Fibroblast of skin of left biceps (primary cell): ENCODE results near the gene IYD.

Experiments
- DNase-seq, 2 experiments: peaks; one replicate each; pipeline ENCODE4 v3.0.0-alpha.2; 2013; ENCODE audit warnings: low read depth in 2 of 2

IYD gene

GRCh38 chr6:150394899-150395295 lies 26.1 kb downstream of the IYD start:
- DNase-seq: no peak

GRCh38 chr6:150395388-150396009 lies 26.7 kb downstream of the IYD start:
- DNase-seq: peak in 1 of 2 experiments; percentile 22

GRCh38 chr6:150403458-150404246 lies 34.8 kb downstream of the IYD start:
- DNase-seq: peak; percentile 93 to 96

DNA sequence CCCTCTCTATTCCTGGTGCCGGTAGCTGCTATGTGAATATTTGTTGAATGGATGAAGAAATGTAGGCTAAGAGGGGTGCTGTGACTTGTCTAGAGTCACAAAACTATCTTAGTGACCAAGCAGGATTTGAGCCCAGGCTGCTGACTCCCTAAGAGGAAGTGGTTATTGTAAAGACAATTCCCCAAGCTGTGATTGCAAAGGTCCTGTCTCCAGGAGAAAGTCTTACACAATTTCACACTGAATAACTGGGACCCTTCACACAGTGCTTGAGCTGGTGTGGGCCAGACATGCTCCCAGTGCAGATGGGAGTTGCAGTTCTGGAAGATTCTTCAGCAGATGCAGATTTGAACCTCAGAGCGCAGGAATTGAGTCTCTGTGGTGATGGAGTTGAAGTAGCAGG lies 38.1 kb downstream of the IYD start:
- DNase-seq: no peak

DNA sequence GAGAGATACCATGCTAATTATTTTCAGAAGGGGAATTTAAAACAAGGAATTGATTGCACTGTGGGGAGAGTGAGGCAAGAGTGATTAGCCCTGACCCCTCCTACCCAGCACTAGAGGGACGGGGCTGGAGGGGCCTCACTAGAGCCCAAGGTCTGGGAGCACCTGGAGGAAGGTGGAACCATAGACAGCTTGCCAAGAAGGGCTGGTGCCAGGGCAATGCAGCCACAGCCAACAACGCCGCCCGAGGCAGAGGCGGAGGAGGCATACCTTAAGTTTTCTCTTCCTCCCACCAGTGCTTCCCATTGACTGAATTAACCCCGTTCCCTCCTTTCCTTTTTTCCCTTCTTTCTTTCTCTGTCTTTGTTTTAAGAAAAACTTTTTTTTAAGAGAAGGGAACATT lies 40.0 kb downstream of the IYD start:
- no peak for DNase-seq

DNA sequence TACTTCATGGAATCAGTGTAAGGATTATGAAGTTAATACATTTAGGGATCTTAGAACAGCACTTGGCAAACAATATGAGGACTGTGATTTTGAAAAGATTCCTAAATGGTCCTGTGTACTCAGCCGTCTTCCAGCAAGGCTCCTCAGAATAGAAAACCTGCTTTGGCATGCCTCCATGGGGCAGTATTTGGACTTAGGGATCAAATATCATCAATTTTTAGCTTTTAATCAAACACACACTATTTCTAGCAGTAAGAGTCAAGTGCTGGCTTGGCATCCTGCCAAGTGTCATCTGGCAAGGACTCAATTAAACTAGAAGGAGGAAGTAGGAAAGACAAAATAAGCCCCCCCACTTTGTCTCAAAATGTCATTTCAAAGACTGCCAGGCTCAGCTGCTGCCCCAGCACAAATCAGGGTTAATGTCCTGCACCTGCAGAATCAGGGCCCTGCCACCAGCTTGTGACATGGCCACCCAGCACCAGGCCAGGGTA lies 40.8 kb downstream of the IYD start:
- no peak for DNase-seq

DNA sequence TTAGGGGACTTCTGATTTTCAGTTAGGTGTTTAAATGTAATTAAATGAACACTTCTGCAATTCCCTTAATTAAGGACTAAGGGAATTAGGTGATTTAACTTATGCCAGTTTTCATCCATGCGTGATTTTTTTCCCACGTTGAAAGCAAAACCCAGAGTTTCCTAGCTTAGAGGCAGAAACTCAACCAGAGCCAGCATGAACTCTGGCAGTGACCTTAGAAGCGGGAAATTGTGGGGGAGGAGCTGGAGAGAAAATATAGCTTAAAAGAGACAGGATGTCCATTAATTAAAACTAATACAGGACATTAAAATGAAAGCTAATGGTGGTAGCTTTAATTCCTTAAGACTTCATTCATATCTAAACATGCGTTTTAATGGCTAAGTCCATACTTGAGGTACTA lies 41.6 kb downstream of the IYD start:
- no peak for DNase-seq

DNA sequence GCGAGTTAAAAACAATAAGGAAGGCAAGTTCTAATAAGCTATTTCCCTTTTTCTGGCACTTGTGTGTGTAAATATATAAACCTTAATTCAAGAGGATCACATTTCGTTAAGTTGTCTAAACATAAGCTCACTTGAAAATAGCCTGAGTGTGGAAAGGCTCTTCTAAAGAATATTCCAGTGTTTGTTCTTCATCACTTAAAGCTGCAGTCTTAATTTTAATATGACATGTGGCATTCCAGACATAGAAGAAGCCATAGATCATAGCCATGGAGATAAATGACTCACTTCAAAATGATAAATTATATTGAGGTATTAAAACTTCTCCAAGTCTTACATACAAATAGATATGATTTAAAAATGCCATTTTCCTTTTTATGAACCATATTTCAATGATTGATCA lies 42.1 kb downstream of the IYD start:
- DNase-seq: no peak

- no peak for DNase-seq
These were observed 43.4 kb downstream of the IYD start for GRCh38 chr6:150412221-150412620.

- DNase-seq: no peak
These were observed 44.4 kb downstream of the IYD start for GRCh38 chr6:150413198-150413597.

- no peak for DNase-seq
These were observed 45.0 kb downstream of the IYD start for GRCh38 chr6:150413781-150414281.

DNA sequence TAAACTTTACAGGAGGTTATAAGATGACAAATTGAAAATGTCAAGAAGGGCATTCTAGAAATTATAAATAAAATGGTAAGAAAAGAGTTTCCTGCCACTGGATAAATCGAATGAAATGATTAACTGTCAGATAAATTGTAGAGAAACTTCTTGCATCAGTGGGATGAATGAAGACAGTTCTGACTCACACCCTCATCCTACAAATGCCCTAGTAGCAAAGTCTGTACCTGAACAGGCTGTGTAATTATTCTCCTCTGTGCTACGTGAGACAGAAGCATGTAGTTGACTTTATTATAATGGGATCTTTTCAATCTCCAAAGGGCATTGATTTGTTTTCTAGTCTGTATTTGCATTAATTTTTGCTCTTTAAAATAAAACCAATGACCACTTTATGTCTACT lies 47.3 kb downstream of the IYD start:
- no peak for DNase-seq

DNA sequence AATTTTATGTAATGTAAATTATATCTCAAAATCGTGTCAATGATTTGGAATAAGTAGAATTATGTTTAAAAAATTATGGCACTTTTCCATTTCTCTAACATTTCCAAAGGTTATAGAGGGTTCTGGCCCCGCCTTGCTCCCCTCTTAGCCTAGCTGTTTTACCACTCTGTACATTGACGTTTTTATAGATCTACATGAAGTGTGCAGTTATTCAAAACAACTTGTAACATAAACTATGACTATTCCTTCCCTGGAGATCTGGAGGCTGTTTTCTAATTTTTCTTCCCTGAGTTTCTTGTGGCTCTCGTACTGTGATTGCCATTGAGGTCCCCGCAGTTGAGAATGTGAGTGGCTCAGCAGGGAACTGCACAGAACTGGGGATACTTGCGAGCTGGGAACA lies 48.4 kb downstream of the IYD start:
- DNase-seq: no peak

DNA sequence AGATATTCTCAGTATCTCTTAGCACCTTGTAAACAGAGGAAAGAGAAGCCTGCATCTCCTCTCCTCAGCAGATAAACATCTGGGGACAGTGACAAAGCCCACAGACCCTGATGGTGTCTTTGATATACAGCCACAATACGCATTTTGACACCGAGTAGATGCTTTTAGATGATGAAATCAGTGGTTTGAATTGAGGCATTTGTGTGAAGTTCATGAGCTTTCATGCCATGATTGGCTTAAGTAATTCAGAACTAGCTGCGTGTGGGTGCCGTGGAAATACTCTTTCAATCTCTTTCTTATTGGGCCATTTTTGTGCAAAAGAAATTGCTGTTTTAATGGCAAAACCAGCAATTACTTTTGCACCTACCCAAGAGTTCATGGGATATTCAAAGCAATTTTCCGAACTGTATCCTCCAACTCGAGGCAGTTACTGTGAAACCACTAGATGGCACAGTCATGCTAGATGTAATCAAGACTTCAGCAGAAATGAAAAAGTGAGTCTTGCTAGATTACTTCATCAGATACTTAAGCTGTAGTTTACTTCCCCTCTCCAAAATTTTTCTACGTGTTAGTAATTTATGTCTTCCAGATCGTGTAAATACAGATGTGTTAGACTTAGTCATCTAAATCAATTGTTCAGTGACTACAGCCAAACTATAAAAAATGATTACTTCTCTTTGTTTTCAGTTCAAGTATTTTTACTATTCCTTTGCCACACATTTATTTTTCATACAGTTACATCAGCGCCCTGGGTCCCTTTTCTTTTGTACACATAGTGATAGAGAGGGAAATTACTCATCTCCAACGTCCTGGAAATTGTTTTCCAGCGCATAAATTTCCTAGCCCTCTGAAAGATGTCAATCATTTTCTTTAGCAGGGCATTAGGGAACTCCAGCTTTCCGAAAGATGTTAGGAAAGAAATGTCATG lies 49.4 kb downstream of the IYD start:
- DNase-seq: peak; percentile 84 to 89

GRCh38 chr6:150418827-150419594 lies 50.2 kb downstream of the IYD start:
- DNase-seq: peak in 1 of 2 experiments; percentile 20

- no peak for DNase-seq
These were observed 51.6 kb downstream of the IYD start for GRCh38 chr6:150420428-150420827.

GRCh38 chr6:150420926-150421325 lies 52.1 kb downstream of the IYD start:
- DNase-seq: no peak

DNA sequence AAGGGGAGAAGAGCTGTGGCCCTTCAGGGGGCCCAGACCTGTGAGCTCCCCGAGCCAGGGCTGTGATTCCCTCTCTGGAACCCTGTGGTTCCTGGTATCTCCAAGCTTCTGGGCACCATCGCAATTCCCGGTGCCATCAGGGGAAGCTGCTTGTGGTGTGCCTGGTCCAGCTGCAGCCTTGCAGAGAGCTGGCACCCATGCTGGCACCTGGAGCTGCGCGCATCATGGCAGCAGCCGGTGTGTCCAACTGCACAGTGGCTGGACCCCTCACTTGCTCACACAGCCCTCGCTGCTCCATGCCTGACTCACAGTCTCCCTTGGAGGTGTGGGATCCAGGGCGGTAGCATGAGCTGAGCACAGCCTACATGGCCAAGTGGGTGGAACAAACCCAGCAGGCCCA lies 56.7 kb downstream of the IYD start:
- no peak for DNase-seq

- no peak for DNase-seq
These were observed 57.4 kb downstream of the IYD start for GRCh38 chr6:150426198-150426597.

- no peak for DNase-seq
These were observed 58.3 kb downstream of the IYD start for GRCh38 chr6:150427037-150427602.

DNA sequence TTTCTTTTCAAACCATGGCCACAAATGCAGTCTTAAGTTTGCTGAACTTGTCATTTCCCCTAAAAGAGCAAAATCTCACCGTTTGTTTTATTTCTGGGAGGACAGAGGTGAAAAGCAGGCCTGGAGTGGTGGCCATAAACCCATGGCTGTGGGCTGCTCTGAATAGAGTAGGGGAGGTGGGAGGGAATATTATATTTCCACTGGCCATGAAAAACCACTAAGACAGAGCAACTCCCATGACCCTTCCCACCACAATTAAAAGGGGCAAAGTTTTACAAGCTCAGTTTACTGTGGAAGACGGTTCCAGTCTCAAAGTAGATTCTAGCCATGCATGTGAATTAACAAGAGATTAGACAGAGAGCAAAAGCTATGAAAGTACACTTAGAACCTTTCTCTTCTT lies 59.0 kb downstream of the IYD start:
- no peak for DNase-seq
